NCI-H1930 (cell line): Measurements from ENCODE around the gene FSHR.

Experiments used
- DNase-seq, 2 experiments: peaks; one replicate each; lab custom pipeline; 2025; lab: John Stamatoyannopoulos, UW

The FSHR gene

GRCh38 chr2:49032936-49033335, 121.4 kb downstream of the FSHR start:
- no peak for DNase-seq

GRCh38 chr2:49032126-49032525, 122.2 kb downstream of the FSHR start:
- no peak for DNase-seq

GRCh38 chr2:49029406-49029805, 124.9 kb downstream of the FSHR start:
- no peak for DNase-seq

DNA sequence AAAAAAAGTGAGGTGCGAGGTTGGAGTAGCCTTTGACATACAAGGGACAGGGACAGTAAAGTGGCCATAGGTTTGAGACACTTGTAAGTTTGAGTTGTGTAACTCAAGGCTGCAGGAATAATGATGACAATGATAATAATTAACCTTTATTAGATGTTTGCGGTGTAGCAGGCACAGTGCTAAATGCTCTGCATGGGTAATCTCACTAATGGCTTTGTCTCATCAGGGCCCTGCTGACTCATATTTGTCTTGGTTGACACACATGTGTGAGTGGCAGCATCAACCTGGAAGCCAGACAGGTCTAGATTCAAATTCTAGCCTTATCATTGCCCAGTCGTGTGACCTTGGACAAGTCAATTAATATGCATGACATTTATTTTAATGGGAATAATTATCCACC, 126.2 kb downstream of the FSHR start:
- DNase-seq: no peak

- DNase-seq: no peak
These were observed 127.6 kb downstream of the FSHR start for GRCh38 chr2:49026706-49027105.

GRCh38 chr2:49021271-49021670, 133.0 kb downstream of the FSHR start:
- no peak for DNase-seq

DNA sequence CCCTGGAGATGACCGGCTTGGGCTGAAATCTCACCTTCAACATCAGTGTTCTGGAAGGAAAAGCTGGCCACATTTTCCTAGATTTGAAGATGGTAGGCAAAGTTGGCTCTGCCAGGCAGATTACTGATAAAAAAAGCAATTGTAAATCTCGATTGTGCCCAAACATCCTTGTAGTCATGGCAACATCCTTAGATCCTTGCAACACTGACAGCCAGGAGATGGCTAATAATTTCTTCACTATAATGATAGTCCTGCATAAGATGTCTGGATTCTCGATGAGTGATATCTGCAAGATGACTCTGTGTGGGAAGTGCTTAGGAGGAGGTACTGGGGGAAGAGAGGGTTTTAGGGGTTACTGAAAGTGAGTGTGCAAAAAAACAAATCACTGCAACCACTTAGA, 149.1 kb downstream of the FSHR start:
- DNase-seq: no peak

DNA sequence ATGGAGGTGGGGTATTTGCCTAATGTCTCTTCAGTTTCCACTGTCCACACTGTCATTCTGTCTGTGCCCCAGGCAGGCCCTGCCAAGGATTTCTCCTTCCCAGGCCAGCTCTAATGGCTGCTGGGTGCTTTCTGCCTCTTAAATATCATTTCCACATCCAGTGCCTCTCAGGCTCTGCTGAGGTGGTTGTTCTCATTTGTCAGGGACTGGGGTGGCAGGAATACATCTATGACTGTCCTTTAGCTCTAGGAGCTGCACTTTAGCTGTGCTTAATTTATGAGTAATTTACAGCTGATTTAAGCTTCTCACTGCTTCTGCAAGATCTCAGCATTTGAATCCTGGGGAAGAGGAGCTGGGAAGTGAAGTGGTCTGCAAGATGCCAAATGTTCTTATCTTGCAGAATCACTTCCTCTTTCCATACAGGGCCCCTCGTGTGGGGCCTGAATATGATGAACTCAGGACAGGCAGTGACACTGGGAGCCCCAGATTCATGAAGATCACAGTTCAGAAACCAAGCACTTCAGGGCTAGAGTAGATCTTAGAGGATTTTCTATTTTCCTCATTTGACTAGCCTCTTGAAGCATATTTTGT, 150.2 kb downstream of the FSHR start:
- DNase-seq: no peak

DNA sequence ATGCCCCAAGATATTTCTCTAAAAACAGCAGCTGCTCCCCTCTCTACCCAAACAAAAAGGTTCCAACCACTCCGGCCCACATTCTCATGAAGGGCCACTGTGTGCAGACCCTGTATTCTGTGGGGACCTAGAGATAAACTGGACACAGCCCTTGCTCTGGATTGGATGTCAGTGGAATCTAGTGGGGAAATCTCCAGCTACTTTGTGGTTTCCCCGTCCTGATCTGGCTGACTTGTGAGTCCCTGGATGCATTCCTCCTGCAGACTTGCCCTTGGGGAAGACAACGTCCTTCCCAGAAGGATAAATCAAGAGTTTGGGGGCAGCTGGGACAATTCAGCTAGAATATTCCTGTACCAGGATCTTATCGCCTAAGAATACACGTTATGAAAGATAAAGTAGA, 151.1 kb downstream of the FSHR start:
- DNase-seq: no peak

- DNase-seq: no peak
These were observed 151.6 kb downstream of the FSHR start for GRCh38 chr2:49002750-49003149.

DNA sequence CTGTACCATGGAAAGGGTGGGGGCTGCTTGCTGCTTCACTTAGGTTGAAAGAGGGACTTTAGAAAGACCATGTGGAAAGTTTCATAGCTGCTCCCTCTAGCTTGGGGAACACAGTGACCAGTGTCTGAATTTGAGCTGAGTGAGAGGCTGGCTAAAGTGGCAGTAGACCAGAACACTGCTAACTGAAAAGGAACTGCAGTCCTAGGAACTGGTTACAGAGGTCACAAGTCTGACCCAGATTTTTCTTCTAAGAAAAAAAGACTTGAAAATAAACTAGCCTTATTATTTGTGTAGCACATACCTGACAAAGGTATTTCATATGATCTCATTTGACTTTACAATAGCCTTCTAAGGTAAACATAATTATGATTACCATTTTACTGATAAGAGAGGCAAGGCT, 153.6 kb downstream of the FSHR start:
- DNase-seq: no peak

DNA sequence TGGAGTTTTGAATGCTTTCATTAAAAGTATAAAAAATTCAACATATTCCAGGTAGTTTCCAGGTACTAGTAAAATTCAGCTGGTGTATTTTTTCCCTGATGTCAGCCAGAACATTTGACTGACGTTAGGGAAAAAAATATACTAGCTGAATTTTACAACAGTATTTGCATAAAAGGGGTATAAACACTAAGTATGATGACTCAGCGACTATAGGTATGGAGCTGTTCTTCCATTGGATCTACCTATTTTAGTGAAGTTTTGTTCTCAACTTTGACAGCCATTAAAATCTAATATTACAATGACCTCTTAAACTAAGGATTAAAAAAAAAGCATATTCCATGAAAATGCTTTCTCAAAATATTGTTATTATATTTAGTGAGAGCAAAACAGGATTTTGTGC, 155.9 kb downstream of the FSHR start:
- no peak for DNase-seq

DNA sequence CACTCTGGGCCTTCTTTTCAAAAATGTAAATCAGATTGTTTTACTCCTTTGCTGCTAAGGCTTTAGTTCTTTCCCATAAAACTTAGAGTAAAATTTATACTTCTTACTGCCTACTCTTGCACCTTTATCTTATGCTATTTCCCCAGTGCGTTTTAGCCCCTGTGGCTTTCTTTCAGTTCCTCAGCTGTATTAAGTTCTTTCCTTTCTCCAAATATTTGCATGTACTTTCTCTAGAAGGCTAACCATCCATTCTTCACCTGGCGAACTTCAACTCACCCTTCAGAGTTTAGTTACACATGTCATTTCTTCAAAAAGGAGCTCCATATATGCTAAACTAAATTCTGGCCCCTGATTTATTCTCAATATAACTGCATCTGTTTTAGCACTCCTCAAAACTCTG, 160.7 kb downstream of the FSHR start:
- DNase-seq: no peak

DNA sequence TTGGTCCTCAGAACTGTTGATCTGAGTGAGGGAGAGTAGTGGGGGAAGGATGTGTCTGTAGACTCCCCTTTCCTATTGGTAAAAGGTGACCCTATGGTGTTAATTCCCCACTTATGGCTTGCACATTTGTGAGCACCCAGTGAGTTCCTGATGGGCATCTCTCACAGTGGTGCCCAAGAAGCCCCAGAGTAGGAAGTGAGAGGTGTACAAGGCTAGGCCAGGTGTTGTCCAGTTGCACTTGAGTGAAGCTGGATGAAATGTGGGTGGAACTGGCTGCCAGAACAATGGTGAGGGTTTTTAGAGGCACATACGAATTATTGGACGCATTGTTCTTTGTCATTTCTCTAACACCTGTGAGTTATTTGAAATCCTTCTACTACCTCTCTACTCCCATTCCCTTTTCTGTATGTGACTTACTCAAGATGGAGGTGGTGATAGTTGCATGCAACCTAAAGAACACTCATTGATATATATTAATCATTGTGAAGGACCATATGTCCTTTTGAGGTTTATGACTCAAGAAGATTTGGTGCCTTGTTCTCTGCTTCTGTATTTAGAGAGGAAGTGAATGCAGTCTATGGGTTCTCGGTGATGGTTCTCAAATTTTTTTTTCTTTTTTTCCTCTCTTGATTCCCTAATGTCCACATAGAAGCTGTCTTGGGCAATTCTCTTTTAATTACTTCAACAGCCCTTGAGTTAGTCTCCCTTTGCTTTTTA, 162.7 kb downstream of the FSHR start:
- no peak for DNase-seq

DNA sequence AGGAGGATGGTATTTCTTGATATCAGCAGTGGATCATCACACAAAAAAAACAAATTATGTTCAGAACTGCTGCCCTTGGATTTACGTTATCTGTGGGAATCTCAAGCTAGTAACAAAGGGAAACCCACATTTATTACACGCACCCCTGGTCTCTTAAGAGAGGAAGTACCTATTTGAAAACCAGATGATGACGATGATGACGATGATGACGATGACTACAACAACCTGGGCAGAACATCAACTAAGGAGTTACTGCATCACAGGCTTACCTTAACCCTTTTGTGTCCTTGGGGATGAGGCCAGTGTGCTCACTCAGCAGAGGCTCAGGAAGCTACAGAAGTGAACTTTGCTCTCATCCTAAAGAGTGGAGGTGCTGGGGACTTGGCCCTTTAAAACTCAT, 169.4 kb downstream of the FSHR start:
- no peak for DNase-seq

GRCh38 chr2:48983551-48983950, 170.8 kb downstream of the FSHR start:
- DNase-seq: no peak

DNA sequence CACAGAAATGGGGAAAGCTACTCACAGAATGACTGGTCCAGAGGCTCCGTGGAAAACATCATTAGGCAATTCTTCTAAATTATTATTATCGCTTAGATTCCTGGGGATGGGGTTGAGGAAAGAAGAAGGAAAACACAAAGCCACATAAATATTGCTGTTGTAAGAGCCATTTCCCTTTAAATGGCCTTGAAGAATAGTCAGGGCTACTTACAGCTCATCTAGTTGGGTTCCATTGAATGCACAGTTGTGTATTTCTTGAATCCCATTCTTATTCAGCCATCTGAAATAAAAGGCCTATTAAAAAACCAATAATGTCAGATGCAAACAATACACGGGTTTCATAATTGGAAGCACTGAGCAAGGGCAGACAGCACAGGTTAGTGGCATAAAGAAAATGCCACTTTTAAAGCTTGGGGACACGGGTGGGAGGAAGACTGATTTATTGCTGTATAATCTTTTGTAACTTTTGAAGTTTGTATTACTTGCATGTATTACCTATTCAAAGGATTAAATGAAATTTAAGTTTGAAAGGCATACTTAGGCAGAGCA, 171.4 kb downstream of the FSHR start:
- no peak for DNase-seq

DNA sequence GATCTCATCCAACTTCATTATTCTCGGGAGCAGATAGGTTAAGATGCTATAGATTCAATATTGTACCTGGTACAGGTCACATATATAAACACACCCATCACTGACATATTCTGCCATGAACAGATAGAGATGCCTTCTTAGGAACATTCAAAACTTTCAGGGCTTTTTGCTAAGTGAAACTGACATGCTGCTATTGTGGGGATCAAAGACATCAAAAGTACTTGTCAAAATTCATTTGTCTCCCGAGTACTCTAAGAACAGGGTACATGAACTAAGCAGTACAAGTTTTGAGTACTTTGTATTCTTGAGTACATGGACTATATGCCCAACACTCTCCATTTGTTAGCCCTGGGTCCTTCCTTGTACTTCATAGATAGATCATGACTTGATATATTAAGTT, 173.5 kb downstream of the FSHR start:
- no peak for DNase-seq

DNA sequence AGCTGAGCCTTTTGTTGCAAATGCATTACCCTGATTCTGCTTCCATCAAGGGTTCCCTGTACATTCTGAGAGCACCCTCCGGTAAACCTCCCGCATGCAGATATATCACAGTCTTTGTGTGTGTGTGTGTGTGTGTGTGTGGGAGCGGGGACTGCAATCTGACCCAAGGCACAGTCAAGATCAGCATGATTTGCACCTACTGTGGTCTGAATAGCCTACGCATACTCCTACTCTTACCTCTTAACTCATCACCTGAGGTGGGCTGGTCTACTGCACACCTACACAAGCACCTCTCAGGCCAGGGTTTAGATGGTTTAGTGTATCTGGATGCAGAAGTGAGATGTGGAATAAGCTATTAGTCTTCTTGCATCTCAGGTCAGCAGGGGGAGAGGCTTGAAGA, 174.6 kb downstream of the FSHR start:
- no peak for DNase-seq

- no peak for DNase-seq
These were observed 176.2 kb downstream of the FSHR start for GRCh38 chr2:48978131-48978530.

GRCh38 chr2:48971801-48972200, 182.5 kb downstream of the FSHR start:
- no peak for DNase-seq

- no peak for DNase-seq
These were observed 186.3 kb downstream of the FSHR start for GRCh38 chr2:48968011-48968410.

- DNase-seq: no peak
These were observed 189.1 kb downstream of the FSHR start for GRCh38 chr2:48965204-48965603.

GRCh38 chr2:48961009-48961408, 193.3 kb downstream of the FSHR start:
- no peak for DNase-seq
